ENCODE data around the gene TMED3.

TMED3 gene

GRCh38 chr15:79321876-79322275, 11.0 kb downstream of the TMED3 start:
- no peak overlapping the region for H3K9ac ChIP-seq (ENCODE audit: low read length)
- no peak overlapping the region for H3K27ac ChIP-seq (ENCODE audit: low read depth, low read length)
- no peaks in the 10 kb centered on the region for H3K9me3 ChIP-seq (ENCODE audit: low read length)
- peaks cover 52% of the 10 kb centered on the region for H3K36me3 ChIP-seq (ENCODE audit: insufficient read depth, low read length)
- H3K4me3 ChIP-seq (ENCODE audit: low read depth in 1 of 2, low read length in 2 of 2): no peak overlapping the region
- H3K4me1 ChIP-seq (ENCODE audit: insufficient read depth, low read length): no peaks in the 10 kb centered on the region
- H3K27me3 ChIP-seq (ENCODE audit: control insufficient read depth in 1 of 2, insufficient read depth in 2 of 2, low read length in 2 of 2): no peaks in the 10 kb centered on the region

GRCh38 chr15:79322306-79322705, 11.4 kb downstream of the TMED3 start:
- H3K4me1 ChIP-seq (ENCODE audit: insufficient read depth, low read length): no peaks in the 10 kb centered on the region
- no peak overlapping the region for H3K4me3 ChIP-seq (ENCODE audit: low read depth in 1 of 2, low read length in 2 of 2)
- H3K36me3 ChIP-seq (ENCODE audit: insufficient read depth, low read length): peaks cover 48% of the 10 kb centered on the region
- H3K27me3 ChIP-seq (ENCODE audit: control insufficient read depth in 1 of 2, insufficient read depth in 2 of 2, low read length in 2 of 2): no peaks in the 10 kb centered on the region
- H3K9ac ChIP-seq (ENCODE audit: low read length): no peak overlapping the region
- no peak overlapping the region for H3K27ac ChIP-seq (ENCODE audit: low read depth, low read length)
- H3K9me3 ChIP-seq (ENCODE audit: low read length): no peaks in the 10 kb centered on the region

- no peak overlapping the region for H3K4me3 ChIP-seq (ENCODE audit: low read depth in 1 of 2, low read length in 2 of 2)
- no peaks in the 10 kb centered on the region for H3K27me3 ChIP-seq (ENCODE audit: control insufficient read depth in 1 of 2, insufficient read depth in 2 of 2, low read length in 2 of 2)
- H3K36me3 ChIP-seq (ENCODE audit: insufficient read depth, low read length): peaks cover 42% of the 10 kb centered on the region
- H3K9me3 ChIP-seq (ENCODE audit: low read length): no peaks in the 10 kb centered on the region
- H3K4me1 ChIP-seq (ENCODE audit: insufficient read depth, low read length): no peaks in the 10 kb centered on the region
- no peak overlapping the region for H3K27ac ChIP-seq (ENCODE audit: low read depth, low read length)
- H3K9ac ChIP-seq (ENCODE audit: low read length): no peak overlapping the region
These were observed 12.0 kb downstream of the TMED3 start for GRCh38 chr15:79322945-79323344.

GRCh38 chr15:79329171-79329611, 18.3 kb downstream of the TMED3 start:
- Histone ChIP-seq H3K27ac (ENCODE audit: low read depth, low read length) (no peak overlapping the region), H3K36me3 (ENCODE audit: insufficient read depth, low read length) (no peaks in the 10 kb centered on the region), H3K27me3 (ENCODE audit: control insufficient read depth in 1 of 2, insufficient read depth in 2 of 2, low read length in 2 of 2) (no peaks in the 10 kb centered on the region), H3K9me3 (ENCODE audit: low read length) (no peaks in the 10 kb centered on the region), H3K4me1 (ENCODE audit: insufficient read depth, low read length) (no peaks in the 10 kb centered on the region), H3K9ac (ENCODE audit: low read length) (no peak overlapping the region), H3K4me3 (ENCODE audit: low read depth in 1 of 2, low read length in 2 of 2) (no peak overlapping the region)

- no peaks in the 10 kb centered on the region for H3K27me3 ChIP-seq (ENCODE audit: control insufficient read depth in 1 of 2, insufficient read depth in 2 of 2, low read length in 2 of 2)
- H3K27ac ChIP-seq (ENCODE audit: low read depth, low read length): no peak overlapping the region
- no peaks in the 10 kb centered on the region for H3K4me1 ChIP-seq (ENCODE audit: insufficient read depth, low read length)
- no peaks in the 10 kb centered on the region for H3K9me3 ChIP-seq (ENCODE audit: low read length)
- no peaks in the 10 kb centered on the region for H3K36me3 ChIP-seq (ENCODE audit: insufficient read depth, low read length)
- no peak overlapping the region for H3K4me3 ChIP-seq (ENCODE audit: low read depth in 1 of 2, low read length in 2 of 2)
- H3K9ac ChIP-seq (ENCODE audit: low read length): no peak overlapping the region
These were observed 22.1 kb downstream of the TMED3 start for GRCh38 chr15:79332824-79333510.

- Histone ChIP-seq H3K27ac (ENCODE audit: low read depth, low read length) (no peak overlapping the region), H3K4me3 (ENCODE audit: low read depth in 1 of 2, low read length in 2 of 2) (no peak overlapping the region), H3K9ac (ENCODE audit: low read length) (no peak overlapping the region), H3K4me1 (ENCODE audit: insufficient read depth, low read length) (no peaks in the 10 kb centered on the region), H3K36me3 (ENCODE audit: insufficient read depth, low read length) (no peaks in the 10 kb centered on the region), H3K9me3 (ENCODE audit: low read length) (no peaks in the 10 kb centered on the region), H3K27me3 (ENCODE audit: control insufficient read depth in 1 of 2, insufficient read depth in 2 of 2, low read length in 2 of 2) (no peaks in the 10 kb centered on the region)
These were observed 26.7 kb downstream of the TMED3 start for GRCh38 chr15:79337591-79337990.

- H3K9ac ChIP-seq (ENCODE audit: low read length): no peak overlapping the region
- no peaks in the 10 kb centered on the region for H3K36me3 ChIP-seq (ENCODE audit: insufficient read depth, low read length)
- H3K27me3 ChIP-seq (ENCODE audit: control insufficient read depth in 1 of 2, insufficient read depth in 2 of 2, low read length in 2 of 2): no peaks in the 10 kb centered on the region
- no peak overlapping the region for H3K27ac ChIP-seq (ENCODE audit: low read depth, low read length)
- H3K9me3 ChIP-seq (ENCODE audit: low read length): no peaks in the 10 kb centered on the region
- no peak overlapping the region for H3K4me3 ChIP-seq (ENCODE audit: low read depth in 1 of 2, low read length in 2 of 2)
- H3K4me1 ChIP-seq (ENCODE audit: insufficient read depth, low read length): no peaks in the 10 kb centered on the region
These were observed 28.8 kb downstream of the TMED3 start for GRCh38 chr15:79339588-79340314.

GRCh38 chr15:79340315-79340602, 29.3 kb downstream of the TMED3 start:
- no peak overlapping the region for H3K4me3 ChIP-seq (ENCODE audit: low read depth in 1 of 2, low read length in 2 of 2)
- H3K9me3 ChIP-seq (ENCODE audit: low read length): no peaks in the 10 kb centered on the region
- H3K4me1 ChIP-seq (ENCODE audit: insufficient read depth, low read length): no peaks in the 10 kb centered on the region
- H3K27ac ChIP-seq (ENCODE audit: low read depth, low read length): no peak overlapping the region
- no peak overlapping the region for H3K9ac ChIP-seq (ENCODE audit: low read length)
- no peaks in the 10 kb centered on the region for H3K27me3 ChIP-seq (ENCODE audit: control insufficient read depth in 1 of 2, insufficient read depth in 2 of 2, low read length in 2 of 2)
- H3K36me3 ChIP-seq (ENCODE audit: insufficient read depth, low read length): no peaks in the 10 kb centered on the region

- Histone ChIP-seq H3K4me3 (ENCODE audit: low read depth in 1 of 2, low read length in 2 of 2) (no peak overlapping the region), H3K27me3 (ENCODE audit: control insufficient read depth in 1 of 2, insufficient read depth in 2 of 2, low read length in 2 of 2) (no peaks in the 10 kb centered on the region), H3K27ac (ENCODE audit: low read depth, low read length) (no peak overlapping the region), H3K4me1 (ENCODE audit: insufficient read depth, low read length) (no peaks in the 10 kb centered on the region), H3K36me3 (ENCODE audit: insufficient read depth, low read length) (no peaks in the 10 kb centered on the region), H3K9me3 (ENCODE audit: low read length) (no peaks in the 10 kb centered on the region), H3K9ac (ENCODE audit: low read length) (no peak overlapping the region)
These were observed 30.5 kb downstream of the TMED3 start for GRCh38 chr15:79341396-79341795.

- no peak overlapping the region for H3K27ac ChIP-seq (ENCODE audit: low read depth, low read length)
- H3K4me1 ChIP-seq (ENCODE audit: insufficient read depth, low read length): no peaks in the 10 kb centered on the region
- H3K36me3 ChIP-seq (ENCODE audit: insufficient read depth, low read length): no peaks in the 10 kb centered on the region
- H3K4me3 ChIP-seq (ENCODE audit: low read depth in 1 of 2, low read length in 2 of 2): no peak overlapping the region
- H3K27me3 ChIP-seq (ENCODE audit: control insufficient read depth in 1 of 2, insufficient read depth in 2 of 2, low read length in 2 of 2): no peaks in the 10 kb centered on the region
- no peaks in the 10 kb centered on the region for H3K9me3 ChIP-seq (ENCODE audit: low read length)
- no peak overlapping the region for H3K9ac ChIP-seq (ENCODE audit: low read length)
These were observed 38.6 kb downstream of the TMED3 start for GRCh38 chr15:79349525-79349924.

GRCh38 chr15:79352206-79352605, 41.3 kb downstream of the TMED3 start:
- no peaks in the 10 kb centered on the region for H3K27me3 ChIP-seq (ENCODE audit: control insufficient read depth in 1 of 2, insufficient read depth in 2 of 2, low read length in 2 of 2)
- H3K27ac ChIP-seq (ENCODE audit: low read depth, low read length): no peak overlapping the region
- no peak overlapping the region for H3K4me3 ChIP-seq (ENCODE audit: low read depth in 1 of 2, low read length in 2 of 2)
- H3K4me1 ChIP-seq (ENCODE audit: insufficient read depth, low read length): no peaks in the 10 kb centered on the region
- no peak overlapping the region for H3K9ac ChIP-seq (ENCODE audit: low read length)
- H3K9me3 ChIP-seq (ENCODE audit: low read length): no peaks in the 10 kb centered on the region
- no peaks in the 10 kb centered on the region for H3K36me3 ChIP-seq (ENCODE audit: insufficient read depth, low read length)

- Histone ChIP-seq H3K27ac (ENCODE audit: low read depth, low read length) (no peak overlapping the region), H3K4me3 (ENCODE audit: low read depth in 1 of 2, low read length in 2 of 2) (no peak overlapping the region), H3K27me3 (ENCODE audit: control insufficient read depth in 1 of 2, insufficient read depth in 2 of 2, low read length in 2 of 2) (no peaks in the 10 kb centered on the region), H3K36me3 (ENCODE audit: insufficient read depth, low read length) (no peaks in the 10 kb centered on the region), H3K4me1 (ENCODE audit: insufficient read depth, low read length) (no peaks in the 10 kb centered on the region), H3K9me3 (ENCODE audit: low read length) (no peaks in the 10 kb centered on the region), H3K9ac (ENCODE audit: low read length) (no peak overlapping the region)
These were observed 46.7 kb downstream of the TMED3 start for GRCh38 chr15:79357566-79357965.
